HPDE6-E6E7 (cell line): Measurements from ENCODE around the gene UBC.
A peak's percentile ranks its signal among the peaks of the same experiment; 100 is the strongest.
"Not testable (repeated sequence)": the region's sequence is repeated elsewhere in the genome, so short reads cannot be mapped to it uniquely, and the experiment has no call there.

Experiments used
- DNase-seq: peaks from one replicate; pipeline ENCODE4 v3.0.0; 2011; ENCODE audit warnings: missing footprints; ENCODE audit errors: extremely low spot score

UBC gene

DNA sequence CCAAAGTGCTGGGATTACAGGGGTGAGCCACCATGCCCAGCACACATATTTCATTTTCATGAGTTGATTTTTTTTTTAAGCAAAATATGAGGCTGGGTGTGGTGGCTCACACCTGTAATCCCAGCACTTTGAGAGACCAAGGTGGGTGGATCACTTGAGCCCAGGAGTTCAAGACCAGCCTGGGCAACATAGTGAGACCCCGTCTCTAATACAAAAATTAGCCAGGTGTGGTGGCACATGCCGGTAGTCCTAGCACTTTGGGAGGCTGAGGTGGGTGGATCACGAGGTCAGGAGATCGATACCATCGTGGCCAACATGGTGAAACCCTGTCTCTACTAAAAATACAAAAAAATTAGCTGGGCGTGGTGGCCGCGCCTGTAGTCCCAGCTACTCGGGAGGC lies 17.1 kb upstream of the UBC start:
- not testable (repeated sequence) for DNase-seq

- DNase-seq = no peak
These were observed 16.1 kb upstream of the UBC start for GRCh38 chr12:124930586-124930985.

GRCh38 chr12:124929649-124930419 lies 15.4 kb upstream of the UBC start:
- no peak for DNase-seq

- DNase-seq = no peak
These were observed 14.6 kb upstream of the UBC start for GRCh38 chr12:124928912-124929530.

- peak; percentile 91 for DNase-seq
These were observed 13.9 kb upstream of the UBC start for GRCh38 chr12:124928095-124928911.

DNA sequence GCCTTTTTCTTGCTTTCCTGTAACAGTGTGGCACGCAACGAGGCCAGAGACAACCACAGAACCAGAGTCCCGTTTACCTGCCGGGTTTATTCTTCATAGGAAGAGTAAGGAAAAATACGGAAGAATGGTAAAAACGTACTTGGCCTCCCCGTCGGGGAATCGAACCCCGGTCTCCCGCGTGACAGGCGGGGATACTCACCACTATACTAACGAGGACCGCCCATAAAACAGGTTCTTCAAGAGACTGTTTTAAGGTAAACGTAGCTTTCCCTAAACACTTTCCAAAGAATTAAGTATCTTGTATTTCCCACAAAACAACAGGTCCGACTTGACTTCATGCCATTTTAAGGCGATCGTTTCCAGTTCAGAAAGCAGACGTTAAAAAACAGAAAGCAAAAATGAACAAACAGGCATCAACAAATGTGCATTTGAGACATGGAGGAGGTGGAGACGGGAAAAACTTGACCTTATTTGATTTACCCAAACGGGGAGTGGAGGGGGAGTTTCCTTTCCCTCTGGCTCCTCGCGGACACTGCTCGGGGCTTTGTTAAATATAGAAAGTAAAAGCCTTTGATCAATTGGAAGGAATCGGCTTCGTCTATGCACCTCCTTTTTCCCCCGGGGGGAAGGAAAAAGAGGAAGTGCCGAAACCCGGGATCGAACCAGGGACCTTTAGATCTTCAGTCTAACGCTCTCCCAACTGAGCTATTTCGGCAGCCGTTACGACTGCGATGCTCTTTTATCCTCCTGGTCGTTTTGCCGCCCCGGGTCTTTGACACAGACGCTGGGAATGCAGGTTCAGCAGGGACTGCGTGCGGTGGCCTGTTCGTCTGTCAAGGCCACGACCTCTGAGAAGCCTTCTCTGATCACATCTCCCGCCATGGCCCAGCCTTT lies 13.0 kb upstream of the UBC start:
- DNase-seq = no peak

DNA sequence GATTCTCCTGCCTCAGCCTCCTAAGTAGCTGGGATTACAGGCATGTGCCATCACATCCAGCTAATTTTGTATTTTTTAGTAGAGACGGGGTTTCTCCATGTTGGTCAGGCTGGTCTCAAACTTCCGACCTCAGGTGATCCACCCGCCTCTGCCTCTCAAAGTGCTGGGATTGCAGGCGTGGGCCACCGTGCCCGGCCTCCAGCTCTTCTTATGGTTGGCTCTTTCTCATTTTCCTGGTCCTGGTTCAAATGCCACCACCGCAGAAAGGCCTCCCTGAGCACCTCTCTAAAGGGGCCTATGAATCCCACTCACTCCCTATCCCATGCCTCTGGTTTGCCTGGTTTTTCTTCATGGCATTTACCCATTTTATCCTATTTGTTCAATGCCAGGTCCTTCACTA lies 11.3 kb upstream of the UBC start:
- DNase-seq = not testable (repeated sequence)

DNA sequence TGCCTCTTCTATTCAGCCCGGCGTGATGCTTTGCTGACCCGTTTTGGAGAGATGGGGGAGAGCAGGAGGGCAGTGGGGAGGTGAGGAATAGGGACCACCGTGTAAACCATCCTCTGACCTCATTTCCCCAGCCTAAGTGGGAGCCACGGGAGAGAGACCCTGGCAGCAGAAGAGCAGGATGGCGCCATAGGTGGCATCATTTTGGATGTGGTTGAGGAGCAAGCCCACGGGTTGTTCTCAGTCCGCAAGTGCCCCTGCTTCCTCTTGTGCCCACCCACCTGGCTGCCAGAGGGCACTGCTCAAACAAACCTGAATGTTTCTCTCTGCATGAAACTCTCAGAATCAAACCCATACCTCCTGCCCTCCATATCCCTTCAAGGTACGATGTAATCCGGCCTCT lies 10.7 kb upstream of the UBC start:
- DNase-seq = no peak

GRCh38 chr12:124923905-124924734 lies 9.7 kb upstream of the UBC start:
- DNase-seq = no peak

DNA sequence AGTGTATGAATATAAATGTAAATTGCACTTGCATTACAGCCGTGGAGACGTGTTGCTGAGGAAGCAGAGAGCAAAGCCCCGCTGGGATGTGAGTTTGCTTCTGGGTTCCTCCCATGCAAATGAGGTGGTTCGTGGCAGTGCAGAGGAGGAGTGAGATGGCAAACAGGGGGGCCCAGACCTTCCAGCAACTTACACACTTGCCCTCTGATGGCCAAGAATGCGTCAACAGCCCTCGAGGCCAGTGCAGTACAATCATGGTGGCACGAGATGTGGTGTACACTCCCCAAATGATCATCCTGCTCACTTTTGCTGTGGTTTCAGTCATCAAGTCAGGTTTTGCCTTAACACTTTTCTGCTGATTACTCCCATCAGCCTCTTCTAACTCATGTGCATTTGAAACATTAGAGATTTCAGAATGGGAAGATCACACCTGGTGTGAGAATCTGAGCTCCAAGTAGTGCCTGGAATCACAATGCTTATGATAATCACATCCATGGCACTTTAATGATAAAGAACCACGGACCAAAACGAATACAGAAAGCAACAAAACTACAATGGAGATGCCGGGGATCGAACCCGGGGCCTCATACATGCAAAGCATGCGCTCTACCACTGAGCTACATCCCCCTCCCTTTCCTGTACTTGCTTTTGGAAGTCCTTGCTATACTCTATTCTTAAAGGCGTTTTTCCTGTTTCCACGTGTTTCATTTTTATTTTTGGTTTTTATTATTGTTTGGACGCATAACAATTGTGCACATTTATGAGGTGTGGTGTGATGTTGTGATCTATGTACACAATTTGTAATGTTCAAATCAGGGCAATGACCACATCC lies 7.0 kb upstream of the UBC start:
- no peak for DNase-seq

DNA sequence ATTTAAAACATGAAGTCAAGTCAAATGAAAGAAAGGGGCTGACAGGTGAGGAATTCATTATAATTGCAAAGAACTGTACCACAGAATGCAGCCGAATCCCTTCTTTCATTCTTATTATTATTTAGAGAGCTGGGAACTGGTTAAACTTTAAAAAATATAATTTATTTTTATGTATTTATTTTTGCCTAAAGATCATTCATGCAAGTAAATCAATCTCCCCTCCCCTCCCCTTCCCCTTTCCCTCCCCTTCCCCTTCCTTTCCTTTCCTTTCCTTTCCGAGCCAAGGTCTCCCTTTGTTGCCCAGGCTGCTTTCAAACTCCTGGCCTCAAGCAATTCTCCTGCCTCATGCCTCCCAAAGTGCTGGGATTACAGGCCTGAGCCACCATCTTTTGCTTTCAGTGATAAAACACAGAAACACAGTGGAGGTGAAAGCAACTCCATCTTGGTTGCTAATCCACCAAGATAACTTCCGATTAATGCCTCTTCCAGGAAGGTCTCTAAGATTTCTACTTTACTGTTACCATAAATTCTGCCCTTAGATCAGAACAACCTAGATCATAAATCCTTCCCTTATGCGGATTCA lies 6.0 kb upstream of the UBC start:
- DNase-seq = no peak

GRCh38 chr12:124919521-124920352 lies 5.3 kb upstream of the UBC start:
- no peak for DNase-seq

GRCh38 chr12:124918622-124918988 lies 4.2 kb upstream of the UBC start:
- DNase-seq = not testable (repeated sequence)

DNA sequence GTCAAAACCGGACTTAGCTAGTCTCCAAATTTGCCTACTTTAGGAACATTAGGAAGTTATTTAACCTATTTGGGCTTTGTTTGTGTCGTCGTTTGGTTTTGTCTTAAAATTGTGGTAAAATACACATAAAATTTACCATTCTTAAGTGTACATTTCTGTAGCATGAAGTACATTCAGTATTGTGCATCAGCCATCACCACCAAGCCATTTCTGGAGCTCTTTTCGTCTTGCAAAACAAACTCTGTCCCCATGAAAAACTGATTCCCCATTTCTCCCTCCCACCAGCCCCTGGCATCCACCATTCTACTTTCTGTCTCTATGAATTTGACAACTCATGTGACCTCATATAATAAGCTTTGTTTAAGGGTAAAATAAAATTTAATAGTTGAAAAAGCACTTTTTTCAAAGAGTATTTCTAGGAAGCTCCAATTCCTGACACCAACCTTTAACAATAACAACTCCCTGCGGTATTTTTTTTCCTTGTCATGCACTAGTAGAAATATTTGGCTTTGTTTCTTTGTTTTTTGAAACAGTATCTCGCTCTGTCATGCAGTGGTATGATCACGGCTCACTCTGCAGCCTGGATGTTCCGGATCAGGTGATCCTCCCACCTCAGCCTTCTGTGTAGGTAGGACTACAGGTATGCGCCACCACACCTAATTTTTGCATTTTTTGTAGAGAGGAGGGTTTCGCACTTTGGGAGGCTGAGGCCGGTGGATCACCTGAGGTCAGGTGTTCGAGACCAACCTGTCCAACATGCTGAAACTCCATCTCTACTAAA lies 3.6 kb upstream of the UBC start:
- no peak for DNase-seq

DNA sequence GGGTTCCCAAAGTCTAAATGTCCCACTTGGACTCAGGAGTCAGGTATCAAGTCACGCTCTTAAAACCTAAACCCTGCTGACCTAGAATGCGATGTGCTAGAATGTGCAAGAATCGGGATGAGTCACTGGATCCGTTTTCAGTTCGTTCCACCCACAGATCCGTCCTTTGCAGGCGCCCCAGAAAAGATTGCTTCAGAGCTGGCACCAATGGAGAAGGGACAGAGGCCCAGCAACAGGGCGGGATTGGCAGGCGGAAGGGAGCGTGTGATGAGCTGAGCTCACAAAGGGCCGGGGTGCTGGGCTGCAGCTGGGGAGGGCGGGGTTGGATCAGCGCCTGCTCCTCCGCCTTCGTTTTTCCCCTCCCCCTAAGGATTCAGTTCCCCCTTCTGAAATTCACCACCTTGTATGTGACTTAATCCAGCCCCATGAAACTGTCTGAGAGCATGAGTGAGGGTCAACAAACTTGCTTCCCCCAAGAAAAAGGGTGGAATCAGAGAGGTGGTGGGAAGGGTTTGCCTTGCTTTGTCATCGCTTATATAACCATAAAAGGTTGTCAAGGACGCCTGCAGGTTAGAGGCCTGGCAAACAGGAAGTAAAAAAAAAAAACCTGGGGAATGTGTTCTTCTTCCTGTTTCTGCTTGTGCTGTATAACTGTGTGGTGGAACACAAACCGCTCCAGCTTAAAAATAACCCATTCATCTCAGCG lies 2.8 kb upstream of the UBC start:
- DNase-seq = no peak

- DNase-seq = no peak
These were observed 2.1 kb upstream of the UBC start for GRCh38 chr12:124916374-124917134.
